ENCODE results near the gene THSD8. TPM values are rescaled to one million over a fixed set of nuclear protein-coding genes. Genes with fewer than 3 reads are reported as not detected.

Gene THSD8
- polyA plus RNA-seq, 2 of the 4 experiments (the other 2 are of a cell fraction): 4.9 TPM; not detected in 1

GRCh38 chr19:12766051-12766521 lies 35.8 kb upstream of the THSD8 start:
- CTCF ChIA-PET: interaction anchor here (0.6 to 38.2 kb wide), 32 partner anchors 3 to 328 kb away, joined by 3 to 901 read pairs (median 4); partner anchors contain the start of genes BEST2, DNASE2, GET3 and HOOK2
- DNase-seq (ENCODE audit: low read depth in 1 of 2, low spot score in 1 of 2) (peak; percentile 82 to 84), ATAC-seq (peak; percentile 97), FAIRE-seq (no peak)
- Histone ChIP-seq H3K27ac (peak overlapping the region; percentile 48 to 87; a peak in 5 of 6 replicates), H3K4me1 (no peaks in the 10 kb centered on the region), H3K4me2 (peak overlapping the region; percentile 58), H3K4me3 (peak overlapping the region; percentile 40), H3K9me3 (no peaks in the 10 kb centered on the region)
- POLR2A ChIA-PET: interaction anchor here (1.0 to 2.1 kb wide), 6 partner anchors 23 to 37 kb away, joined by 3 to 32 read pairs (median 3); partner anchors contain the start of genes GET3 and JUNB
- TF ChIP-seq RAD21 (conservative IDR thresholded peaks at IDR 0.05 in 1 of 2, IDR thresholded peaks at IDR 0.05 in 1 of 2) (peak; percentile 69 to 80), POLR2A (IDR thresholded peaks at IDR 0.05; ENCODE audit: low read length) (peak; percentile 23; the same call in 1 of the 2 replicates), SREBF2 (IDR thresholded peaks at IDR 0.05) (no peak), SMC3 (IDR thresholded peaks at IDR 0.05) (peak; percentile 85), MAFK (IDR thresholded peaks at IDR 0.05; ENCODE audit: partially characterized antibody) (no peak), MAX (IDR thresholded peaks at IDR 0.05) (0 out of 2 replicates have a peak, but pooled peaks have one; percentile 31), JUN (IDR thresholded peaks at IDR 0.05) (peak in 1 of 2 experiments; percentile 26; a peak in 1 of 5 replicates), CTCF (IDR thresholded peaks at IDR 0.05) (peak; percentile 78)
- 1% methylated on average over 11 of the region's 30 CpGs for WGBS (ENCODE audit: missing lambda C conversion rate)

- FAIRE-seq: no peak
These were observed 34.7 kb upstream of the THSD8 start for GRCh38 chr19:12767150-12767549.

GRCh38 chr19:12767666-12768065 lies 34.2 kb upstream of the THSD8 start:
- CTCF ChIA-PET: interaction anchor here (3.2 to 38.2 kb wide), 6 partner anchors 1 to 117 kb away, joined by 17 to 901 read pairs (median 402); partner anchors contain the start of genes BEST2, GET3, HOOK2 and JUNB
- no peak for ATAC-seq
- WGBS (ENCODE audit: missing lambda C conversion rate): 83% methylated on average over 5 of the region's 15 CpGs

More at GRCh38 chr19:12767150-12767549, 34.7 kb upstream of the THSD8 start:
- H3K27ac ChIP-seq: no peak overlapping the region
- TF ChIP-seq TP53 (CRISPR knock-in tag; IDR thresholded peaks at IDR 0.05) (no peak), CEBPB (IDR thresholded peaks at IDR 0.05) (no peak), POLR2AphosphoS2 (conservative IDR thresholded peaks at IDR 0.05; ENCODE audit: low read length) (no peak), TFCP2L1 (CRISPR knock-in tag; IDR thresholded peaks at IDR 0.05) (no peak), EHMT2 (IDR thresholded peaks at IDR 0.05; ENCODE audit: low read depth) (no peak), CHD4 (IDR thresholded peaks at IDR 0.05; ENCODE audit: borderline replicate concordance) (no peak), HDAC2 (IDR thresholded peaks at IDR 0.05) (no peak), ELK1 (IDR thresholded peaks at IDR 0.05; ENCODE audit: low read depth, low read length) (no peak), ZFP36 (IDR thresholded peaks at IDR 0.05; ENCODE audit: borderline replicate concordance, partially characterized antibody) (no peak), EHF (CRISPR knock-in tag; IDR thresholded peaks at IDR 0.05) (no peak)
- CTCF ChIA-PET: interaction anchor here (1.5 to 38.2 kb wide), 7 partner anchors 2 to 117 kb away, joined by 5 to 901 read pairs (median 79); partner anchors contain the start of genes BEST2, GET3, HOOK2 and JUNB
- H3K4me1 ChIP-seq: no peaks in the 10 kb centered on the region
- no peak overlapping the region for H3K4me2 ChIP-seq
- H3K9me3 ChIP-seq: no peaks in the 10 kb centered on the region
- H3K4me3 ChIP-seq: no peak overlapping the region
- 90% methylated on average over 11 of the region's 11 CpGs for WGBS (ENCODE audit: missing lambda C conversion rate)
- DNase-seq (ENCODE audit: low read depth in 1 of 2, low spot score in 1 of 2) (no peak), ATAC-seq (no peak)
- POLR2A ChIA-PET: interaction anchor here (0.6 kb wide), 1 partner anchor 52 kb away, joined by 11 read pairs; no protein-coding TSS in a partner anchor

More at GRCh38 chr19:12767666-12768065, 34.2 kb upstream of the THSD8 start:
- Histone ChIP-seq H3K4me3 (no peak overlapping the region), H3K4me2 (no peak overlapping the region), H3K9me3 (no peaks in the 10 kb centered on the region), H3K4me1 (no peaks in the 10 kb centered on the region), H3K27ac (no peak overlapping the region)
- TF ChIP-seq HOXB13 (CRISPR knock-in tag; IDR thresholded peaks at IDR 0.05; ENCODE audit: low read depth): no peak
- TF ChIP-seq RNF2 (IDR thresholded peaks at IDR 0.05; ENCODE audit: borderline replicate concordance, low read depth): no peak
- no peak for TF ChIP-seq MAFK (IDR thresholded peaks at IDR 0.05; ENCODE audit: partially characterized antibody)
- TF ChIP-seq PBX3 (IDR thresholded peaks at IDR 0.05): no peak
- no peak for TF ChIP-seq ZNF302 (CRISPR knock-in tag; IDR thresholded peaks at IDR 0.05)
- no peak for TF ChIP-seq CEBPB (IDR thresholded peaks at IDR 0.05)
- no peak for TF ChIP-seq SREBF2 (IDR thresholded peaks at IDR 0.05)
- DNase-seq (ENCODE audit: low read depth in 1 of 2, low spot score in 1 of 2) (no peak), FAIRE-seq (no peak)
- POLR2A ChIA-PET: interaction anchor here (0.6 kb wide), 1 partner anchor 52 kb away, joined by 11 read pairs; no protein-coding TSS in a partner anchor

All from A549 (cell line).